ENCODE results near the gene LSM4. TPM values are rescaled to one million over a fixed set of nuclear protein-coding genes. Genes with fewer than 3 reads are reported as not detected.

The LSM4 gene
- total and polyA plus RNA-seq, 2 of the 13 experiments (the other 11 are each of a cell fraction or from before 2014, with no cell fraction given) = 65.8 to 166 TPM

- TF ChIP-seq TRAFD1 (CRISPR knock-in tag; IDR thresholded peaks at IDR 0.05; ENCODE audit: borderline replicate concordance) (no peak), ZNF737 (CRISPR knock-in tag; IDR thresholded peaks at IDR 0.05; ENCODE audit: borderline replicate concordance) (no peak), PITX1 (CRISPR knock-in tag; IDR thresholded peaks at IDR 0.05) (peak; percentile 53), ZNF253 (CRISPR knock-in tag; IDR thresholded peaks at IDR 0.05; ENCODE audit: borderline replicate concordance) (no peak), GMEB2 (CRISPR knock-in tag; IDR thresholded peaks at IDR 0.05; ENCODE audit: low read depth) (no peak), ZNF34 (CRISPR knock-in tag; IDR thresholded peaks at IDR 0.05; ENCODE audit: borderline replicate concordance) (no peak), ETV6 (CRISPR knock-in tag; conservative IDR thresholded peaks at IDR 0.05) (peak; percentile 65; the same call in 1 of the 2 replicates), ZNF12 (CRISPR knock-in tag; IDR thresholded peaks at IDR 0.05) (peak; percentile 28; the same call in 1 of the 2 replicates), POLR2A (IDR thresholded peaks at IDR 0.05; ENCODE audit: insufficient read depth in 1 of 2, low read depth in 2 of 2, low read length in 2 of 2) (no peak), REST (IDR thresholded peaks at IDR 0.05; ENCODE audit: borderline replicate concordance in 1 of 2, low read depth in 1 of 2, low read length in 2 of 2) (no peak; a peak in 1 of 4 replicates), HIVEP1 (CRISPR knock-in tag; IDR thresholded peaks at IDR 0.05) (no peak; the same call in 1 of the 2 replicates), ZNF414 (CRISPR knock-in tag; IDR thresholded peaks at IDR 0.05) (peak; percentile 44; the same call in 1 of the 2 replicates), MYC (CRISPR knock-in tag; IDR thresholded peaks at IDR 0.05; ENCODE audit: borderline replicate concordance) (no peak), THAP9 (CRISPR knock-in tag; IDR thresholded peaks at IDR 0.05; ENCODE audit: borderline replicate concordance) (no peak), NR2F6 (IDR thresholded peaks at IDR 0.05) (peak; percentile 78), NR2F6 (CRISPR knock-in tag; IDR thresholded peaks at IDR 0.05) (peak; percentile 85), NR2F1 (CRISPR knock-in tag; IDR thresholded peaks at IDR 0.05) (peak; percentile 38 to 57), REL (CRISPR knock-in tag; conservative IDR thresholded peaks at IDR 0.05) (no peak), TGIF2 (CRISPR knock-in tag; IDR thresholded peaks at IDR 0.05) (no peak; the same call in 1 of the 2 replicates)
Observed at GRCh38 chr19:18364826-18365528, 42.1 kb upstream of the LSM4 start (continued).
